ENCODE data around the gene CGB5.
A peak's percentile ranks its signal among the peaks of the same experiment; 100 is the strongest.
"Not testable (repeated sequence)": the region's sequence is repeated elsewhere in the genome, so short reads cannot be mapped to it uniquely, and the experiment has no call there.

CGB5 gene

DNA sequence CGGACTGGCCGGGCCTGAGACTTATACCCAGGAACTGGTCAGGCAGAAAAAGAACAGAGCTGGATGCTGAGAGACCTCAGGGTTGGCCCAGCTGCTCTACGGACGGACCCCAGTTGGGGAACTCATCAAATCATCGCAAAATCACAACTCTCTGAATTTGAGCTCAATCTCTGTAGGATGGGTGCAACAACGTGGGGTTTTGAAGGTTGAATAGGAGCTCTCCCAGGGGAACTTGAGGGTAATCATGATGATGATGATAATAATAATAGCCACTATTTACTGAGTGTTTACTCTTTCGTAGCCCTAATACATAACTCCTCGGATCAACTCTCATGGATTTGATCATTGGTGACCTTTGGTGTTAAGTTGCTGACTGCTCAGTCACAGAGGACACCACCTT, 13.3 kb upstream of the CGB5 start:
- H3K27ac ChIP-seq (ENCODE audit: extremely low read depth, low read depth, low read length); H3K36me3 ChIP-seq (ENCODE audit: control insufficient read depth in 2 of 2, insufficient read depth in 1 of 2, low read length in 2 of 2); POLR2A ChIA-PET; H3K4me3 ChIP-seq (ENCODE audit: low read depth, low read length); H3K4me1 ChIP-seq (ENCODE audit: control insufficient read depth, insufficient read depth, low read length); H3K9me3 ChIP-seq (ENCODE audit: control insufficient read depth, insufficient read depth, low read depth, low read length): not testable (repeated sequence)
- peak; percentile 85 for TF ChIP-seq ZFP3 (tag by site-specific recombination; IDR thresholded peaks at IDR 0.05; ENCODE audit: low read depth)
- CTCF ChIA-PET: interaction anchor here (0.6 to 0.7 kb wide), 2 partner anchors 30 to 37 kb away, joined by 3 read pairs; partner anchors contain the start of gene RUVBL2

DNA sequence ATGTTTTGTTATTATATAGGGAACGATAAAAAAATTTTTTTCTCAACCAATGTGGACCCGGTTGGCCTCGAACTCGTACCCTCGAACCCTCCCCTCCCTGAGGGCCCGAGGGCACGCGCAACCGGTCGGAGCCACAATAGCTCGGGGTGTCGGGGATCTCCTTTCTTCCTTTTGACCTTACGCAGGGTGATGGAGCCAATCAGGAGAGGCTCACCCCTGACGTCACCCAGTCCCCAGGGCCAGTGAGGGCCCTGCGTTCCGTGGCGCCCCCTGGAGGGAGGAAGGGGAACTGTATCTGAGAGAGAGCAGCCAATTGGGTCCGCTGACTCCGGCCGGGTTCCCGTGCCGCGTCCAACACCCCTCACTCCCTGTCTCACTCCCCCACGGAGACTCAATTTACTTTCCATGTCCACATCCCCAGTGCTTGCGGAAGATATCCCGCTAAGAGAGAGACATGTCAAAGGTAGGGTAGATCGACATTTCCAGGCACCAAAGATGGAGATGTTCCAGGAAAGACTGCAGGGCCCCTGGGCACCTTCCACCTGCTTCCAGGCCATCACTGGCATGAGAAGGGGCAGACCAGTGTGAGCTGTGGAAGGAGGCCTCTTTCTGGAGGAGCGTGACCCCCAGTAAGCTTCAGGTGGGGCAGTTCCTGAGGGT, 11.9 kb upstream of the CGB5 start, which contains the start of gene CGB2:
TSS of gene CGB2 (plus strand) at position 249 of the 660 bp plus-strand sequence. CDS start at position 455, 206 bp downstream.
- H3K4me1 ChIP-seq (ENCODE audit: control insufficient read depth, insufficient read depth, low read length); H3K36me3 ChIP-seq (ENCODE audit: control insufficient read depth in 2 of 2, insufficient read depth in 1 of 2, low read length in 2 of 2); H3K9me3 ChIP-seq (ENCODE audit: control insufficient read depth, insufficient read depth, low read depth, low read length); H3K27ac ChIP-seq (ENCODE audit: extremely low read depth, low read depth, low read length); POLR2A ChIA-PET; H3K4me3 ChIP-seq (ENCODE audit: low read depth, low read length): not testable (repeated sequence)
- CTCF ChIA-PET: interaction anchor here (0.7 kb wide), 2 partner anchors 14 to 39 kb away, joined by 3 to 4 read pairs; partner anchors contain the start of genes GYS1 and RUVBL2
- TF ChIP-seq, protein P1, sequence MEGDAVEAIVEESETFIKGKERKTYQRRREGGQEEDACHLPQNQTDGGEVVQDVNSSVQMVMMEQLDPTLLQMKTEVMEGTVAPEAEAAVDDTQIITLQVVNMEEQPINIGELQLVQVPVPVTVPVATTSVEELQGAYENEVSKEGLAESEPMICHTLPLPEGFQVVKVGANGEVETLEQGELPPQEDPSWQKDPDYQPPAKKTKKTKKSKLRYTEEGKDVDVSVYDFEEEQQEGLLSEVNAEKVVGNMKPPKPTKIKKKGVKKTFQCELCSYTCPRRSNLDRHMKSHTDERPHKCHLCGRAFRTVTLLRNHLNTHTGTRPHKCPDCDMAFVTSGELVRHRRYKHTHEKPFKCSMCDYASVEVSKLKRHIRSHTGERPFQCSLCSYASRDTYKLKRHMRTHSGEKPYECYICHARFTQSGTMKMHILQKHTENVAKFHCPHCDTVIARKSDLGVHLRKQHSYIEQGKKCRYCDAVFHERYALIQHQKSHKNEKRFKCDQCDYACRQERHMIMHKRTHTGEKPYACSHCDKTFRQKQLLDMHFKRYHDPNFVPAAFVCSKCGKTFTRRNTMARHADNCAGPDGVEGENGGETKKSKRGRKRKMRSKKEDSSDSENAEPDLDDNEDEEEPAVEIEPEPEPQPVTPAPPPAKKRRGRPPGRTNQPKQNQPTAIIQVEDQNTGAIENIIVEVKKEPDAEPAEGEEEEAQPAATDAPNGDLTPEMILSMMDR (tag by site-specific recombination; IDR thresholded peaks at IDR 0.05): peak; percentile 49; the same call in 1 of the 2 replicates
- TF ChIP-seq, protein P2, sequence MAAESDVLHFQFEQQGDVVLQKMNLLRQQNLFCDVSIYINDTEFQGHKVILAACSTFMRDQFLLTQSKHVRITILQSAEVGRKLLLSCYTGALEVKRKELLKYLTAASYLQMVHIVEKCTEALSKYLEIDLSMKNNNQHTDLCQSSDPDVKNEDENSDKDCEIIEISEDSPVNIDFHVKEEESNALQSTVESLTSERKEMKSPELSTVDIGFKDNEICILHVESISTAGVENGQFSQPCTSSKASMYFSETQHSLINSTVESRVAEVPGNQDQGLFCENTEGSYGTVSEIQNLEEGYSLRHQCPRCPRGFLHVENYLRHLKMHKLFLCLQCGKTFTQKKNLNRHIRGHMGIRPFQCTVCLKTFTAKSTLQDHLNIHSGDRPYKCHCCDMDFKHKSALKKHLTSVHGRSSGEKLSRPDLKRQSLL (tag by site-specific recombination; IDR thresholded peaks at IDR 0.05): 0 out of 2 replicates have a peak, but pooled peaks have one; percentile 25
- TF ChIP-seq, protein P3, sequence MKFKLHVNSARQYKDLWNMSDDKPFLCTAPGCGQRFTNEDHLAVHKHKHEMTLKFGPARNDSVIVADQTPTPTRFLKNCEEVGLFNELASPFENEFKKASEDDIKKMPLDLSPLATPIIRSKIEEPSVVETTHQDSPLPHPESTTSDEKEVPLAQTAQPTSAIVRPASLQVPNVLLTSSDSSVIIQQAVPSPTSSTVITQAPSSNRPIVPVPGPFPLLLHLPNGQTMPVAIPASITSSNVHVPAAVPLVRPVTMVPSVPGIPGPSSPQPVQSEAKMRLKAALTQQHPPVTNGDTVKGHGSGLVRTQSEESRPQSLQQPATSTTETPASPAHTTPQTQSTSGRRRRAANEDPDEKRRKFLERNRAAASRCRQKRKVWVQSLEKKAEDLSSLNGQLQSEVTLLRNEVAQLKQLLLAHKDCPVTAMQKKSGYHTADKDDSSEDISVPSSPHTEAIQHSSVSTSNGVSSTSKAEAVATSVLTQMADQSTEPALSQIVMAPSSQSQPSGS (tag by site-specific recombination; IDR thresholded peaks at IDR 0.05; ENCODE audit: low read depth): peak; percentile 60; the same call in 1 of the 2 replicates

DNA sequence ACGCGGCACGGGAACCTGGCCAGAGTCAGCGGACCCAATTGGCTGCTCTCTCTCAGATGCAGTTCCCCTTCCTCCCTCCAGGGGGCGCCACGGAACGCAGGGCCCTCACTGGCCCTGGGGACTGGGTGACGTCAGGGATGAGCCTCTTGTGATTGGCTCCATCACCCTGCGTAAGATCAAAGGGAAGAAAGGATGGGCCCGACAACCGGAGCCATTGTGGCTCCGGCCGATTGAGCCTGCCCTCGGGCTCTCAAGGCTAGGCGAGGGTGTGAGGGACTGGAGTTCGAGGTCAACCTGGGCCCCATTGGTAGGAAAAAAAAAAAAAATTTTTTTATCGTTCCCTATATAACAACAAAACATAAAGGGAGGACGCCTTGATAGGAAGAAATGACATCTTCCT, 6.8 kb upstream of the CGB5 start, which contains the start of gene CGB1:
TSS of gene CGB1 (minus strand) at position 81 of the 400 bp plus-strand sequence. CDS start 184 bp downstream, outside the sequence.
- H3K9me3 ChIP-seq (ENCODE audit: control insufficient read depth, insufficient read depth, low read depth, low read length); H3K27ac ChIP-seq (ENCODE audit: extremely low read depth, low read depth, low read length); CTCF ChIA-PET; H3K4me1 ChIP-seq (ENCODE audit: control insufficient read depth, insufficient read depth, low read length); POLR2A ChIA-PET; H3K4me3 ChIP-seq (ENCODE audit: low read depth, low read length); H3K36me3 ChIP-seq (ENCODE audit: control insufficient read depth in 2 of 2, insufficient read depth in 1 of 2, low read length in 2 of 2): not testable (repeated sequence)
- TF ChIP-seq, protein P2 (tag by site-specific recombination; IDR thresholded peaks at IDR 0.05): peak; percentile 73; the same call in 1 of the 2 replicates

DNA sequence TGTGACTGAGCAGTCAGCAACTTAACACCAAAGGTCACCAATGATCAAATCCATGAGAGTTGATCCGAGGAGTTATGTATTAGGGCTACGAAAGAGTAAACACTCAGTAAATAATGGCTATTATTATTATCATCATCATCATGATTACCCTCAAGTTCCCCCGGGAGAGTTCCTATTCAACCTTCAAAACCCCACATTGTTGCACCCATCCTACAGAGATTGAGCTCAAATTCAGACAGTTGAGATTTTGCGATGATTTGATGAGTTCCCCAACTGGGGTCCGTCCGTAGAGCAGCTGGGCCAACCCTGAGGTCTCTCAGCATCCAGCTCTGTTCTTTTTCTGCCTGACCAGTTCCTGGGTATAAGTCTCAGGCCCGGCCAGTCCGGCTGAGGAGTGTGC, 5.5 kb upstream of the CGB5 start:
- CTCF ChIA-PET: interaction anchor here (0.7 to 1.2 kb wide), 3 partner anchors 17 to 38 kb away, joined by 3 read pairs; no protein-coding TSS in a partner anchor

More for the DNA sequence above, 5.5 kb upstream of the CGB5 start:
- H3K36me3 ChIP-seq (ENCODE audit: control insufficient read depth in 2 of 2, insufficient read depth in 1 of 2, low read length in 2 of 2); H3K4me3 ChIP-seq (ENCODE audit: low read depth, low read length); POLR2A ChIA-PET; H3K9me3 ChIP-seq (ENCODE audit: control insufficient read depth, insufficient read depth, low read depth, low read length); H3K27ac ChIP-seq (ENCODE audit: extremely low read depth, low read depth, low read length); H3K4me1 ChIP-seq (ENCODE audit: control insufficient read depth, insufficient read depth, low read length): not testable (repeated sequence)
- peak; percentile 82 for TF ChIP-seq ZFP3 (tag by site-specific recombination; IDR thresholded peaks at IDR 0.05; ENCODE audit: low read depth)
